ENCODE measurements around the gene RWDD3. TPM values are rescaled to one million over a fixed set of nuclear protein-coding genes. Genes with fewer than 3 reads are reported as not detected.

RWDD3 gene
- total RNA-seq, 1 experiment from 2014 or later: 6.1 TPM

- Histone ChIP-seq H3K4me1 (ENCODE audit: control insufficient read depth, insufficient read depth, low read length) (no peaks in the 10 kb centered on the region), H3K27me3 (ENCODE audit: control insufficient read depth, insufficient read depth, low read length) (no peaks in the 10 kb centered on the region), H3K36me3 (ENCODE audit: control insufficient read depth, insufficient read depth, low read length) (no peaks in the 10 kb centered on the region), H3K9me3 (ENCODE audit: control insufficient read depth, insufficient read depth, low read depth, low read length) (no peaks in the 10 kb centered on the region), H3K27ac (ENCODE audit: low read length) (no peak overlapping the region), H3K4me3 (ENCODE audit: low read depth in 2 of 2, low read length in 2 of 2) (no peak overlapping the region)
- BruUV-seq (replicated peaks): no TSS peak
- CTCF ChIA-PET: no interaction called here
- ATAC-seq: no peak
- DNase-seq (ENCODE audit: low read depth, low spot score): no peak
- in situ Hi-C loops (cut with HindIII; ENCODE audit: low pct_unique_long_range_greater_than_20kb, low sequenced_read_pairs) (no loop called here), intact Hi-C loops (cut with micrococcal nuclease; ENCODE audit: unreplicated experiment) (no loop called here)
- POLR2A ChIA-PET: no interaction called here
- TF ChIP-seq REST (IDR thresholded peaks at IDR 0.05; ENCODE audit: insufficient read depth in 1 of 2, low read depth in 2 of 2, low read length in 1 of 2) (no peak), SIN3A (IDR thresholded peaks at IDR 0.05; ENCODE audit: borderline replicate concordance, insufficient read depth, low read depth, low read length) (no peak), POLR2AphosphoS5 (IDR thresholded peaks at IDR 0.05; ENCODE audit: low read depth, low read length) (no peak), CTCF (IDR thresholded peaks at IDR 0.05) (no peak), TCF7L2 (IDR thresholded peaks at IDR 0.05; ENCODE audit: low read depth, low read length) (no peak)
Observed at GRCh38 chr1:95196017-95196416, 38.0 kb upstream of the RWDD3 start.

GRCh38 chr1:95197616-95198252, 36.3 kb upstream of the RWDD3 start:
- POLR2A ChIA-PET: no interaction called here
- DNase-seq (ENCODE audit: low read depth, low spot score) (no peak), ATAC-seq (no peak)
- CTCF ChIA-PET: no interaction called here
- Histone ChIP-seq H3K9me3 (ENCODE audit: control insufficient read depth, insufficient read depth, low read depth, low read length) (no peaks in the 10 kb centered on the region), H3K4me1 (ENCODE audit: control insufficient read depth, insufficient read depth, low read length) (no peaks in the 10 kb centered on the region), H3K27me3 (ENCODE audit: control insufficient read depth, insufficient read depth, low read length) (no peaks in the 10 kb centered on the region), H3K4me3 (ENCODE audit: low read depth in 2 of 2, low read length in 2 of 2) (no peak overlapping the region), H3K36me3 (ENCODE audit: control insufficient read depth, insufficient read depth, low read length) (no peaks in the 10 kb centered on the region), H3K27ac (ENCODE audit: low read length) (no peak overlapping the region)
- no TSS peak for BruUV-seq (replicated peaks)
- intact Hi-C loops (cut with micrococcal nuclease; ENCODE audit: unreplicated experiment): no loop called here
- TF ChIP-seq REST (IDR thresholded peaks at IDR 0.05; ENCODE audit: insufficient read depth in 1 of 2, low read depth in 2 of 2, low read length in 1 of 2): no peak
- in situ Hi-C loops (cut with HindIII; ENCODE audit: low pct_unique_long_range_greater_than_20kb, low sequenced_read_pairs): no loop called here
